Smooth muscle cell of the umbilical artery (primary cell): ENCODE data around the gene NCOA6. TPM values are rescaled to one million over a fixed set of nuclear protein-coding genes. Genes with fewer than 3 reads are reported as not detected.

Experiments
- total RNA-seq: library from RNA; depleted of rRNA; stranded (reverse); fragments of >200 nt; gene quantifications from 2 replicates; pipeline ENCODE4 v1.2.3, GENCODE V29; 2014

The NCOA6 gene
- total RNA-seq = 3.3 and 5.4 TPM in 2 replicates

GRCh38 chr20:34825530-34826362, at the start of gene NCOA6:
Gene NCOA6 (minus strand): TSS chr20:34825651. CDS start chr20:34782355, 43,296 bp downstream.

GRCh38 chr20:34872622-34873224, 47.3 kb upstream of the NCOA6 start, which contains the start of gene GGT7:
Gene GGT7 (minus strand): TSS chr20:34872856. CDS start chr20:34872815, 41 bp downstream.

GRCh38 chr20:34704177-34705007, 121.1 kb downstream of the NCOA6 start, which contains the start of gene TP53INP2:
Gene TP53INP2 (plus strand): TSS chr20:34704344. CDS start chr20:34708740, 4,396 bp downstream.

GRCh38 chr20:34676642-34677373, 148.6 kb downstream of the NCOA6 start, which contains the start of gene PIGU:
Gene PIGU (minus strand): TSS chr20:34677092. CDS start chr20:34677085, 7 bp downstream.

Other genes starting within 250 kb of the NCOA6 start
- 6.2 and 8.4 TPM in 2 replicates for gene PIGU, start 148.6 kb downstream of the NCOA6 start, total RNA-seq
- gene TP53INP2, start 121.3 kb downstream of the NCOA6 start, total RNA-seq = 4.2 and 5.0 TPM in 2 replicates
- 26.1 and 29.0 TPM in 2 replicates for gene GGT7, start 47.2 kb upstream of the NCOA6 start, total RNA-seq
- gene ACSS2, start 51.0 kb upstream of the NCOA6 start, total RNA-seq = 36.5 and 53.9 TPM in 2 replicates
- 73.9 and 80.6 TPM in 2 replicates for gene GSS, start 130.2 kb upstream of the NCOA6 start, total RNA-seq
- gene MYH7B, start 130.2 kb upstream of the NCOA6 start, total RNA-seq = 0.05 TPM in 1 of 2 replicates, not detected in the other